ENCODE data around the gene ARFGAP3. TPM values are rescaled to one million over a fixed set of nuclear protein-coding genes. Genes with fewer than 3 reads are reported as not detected.

The ARFGAP3 gene
- total RNA-seq, 4 donors from 2014 or later, result 40.6 to 67.9 (median 49.1) TPM

DNA sequence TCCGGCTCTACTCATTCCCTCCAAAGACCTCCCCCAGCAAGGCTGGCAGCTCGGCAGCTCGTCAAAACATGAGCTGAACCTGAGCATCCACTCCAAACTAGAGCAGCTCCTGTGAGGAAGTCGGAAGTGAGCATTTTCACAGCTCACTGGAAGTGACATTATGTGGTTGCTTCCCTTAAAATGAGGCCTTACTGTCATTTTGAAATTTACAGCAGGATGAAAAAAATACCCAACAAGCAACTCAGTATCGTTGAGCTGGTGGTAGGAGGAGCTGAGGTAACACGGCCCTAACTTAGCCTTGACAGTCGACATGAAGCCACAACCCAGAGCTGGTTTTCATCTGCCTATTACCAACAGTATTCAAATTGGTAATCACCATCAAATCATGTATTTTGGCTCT lies 38.0 kb upstream of the ARFGAP3 start:
- H3K27ac ChIP-seq, result peak overlapping the region in 2 of 4 donors; percentile 2 to 45
- peaks cover 0 to 33% of the 10 kb centered on the region in 2 donors for H3K36me3 ChIP-seq
- 60 to 63% methylated on average over 1 to 2 of the region's 7 CpGs for WGBS, 2 donors (ENCODE audit: low coverage in 1 of 2)
- TF ChIP-seq POLR2A (IDR thresholded peaks at IDR 0.05) (no peak), POLR2AphosphoS5 (IDR thresholded peaks at IDR 0.05) (no peak), EP300 (IDR thresholded peaks at IDR 0.05) (no peak)
- TF ChIP-seq, protein P1, sequence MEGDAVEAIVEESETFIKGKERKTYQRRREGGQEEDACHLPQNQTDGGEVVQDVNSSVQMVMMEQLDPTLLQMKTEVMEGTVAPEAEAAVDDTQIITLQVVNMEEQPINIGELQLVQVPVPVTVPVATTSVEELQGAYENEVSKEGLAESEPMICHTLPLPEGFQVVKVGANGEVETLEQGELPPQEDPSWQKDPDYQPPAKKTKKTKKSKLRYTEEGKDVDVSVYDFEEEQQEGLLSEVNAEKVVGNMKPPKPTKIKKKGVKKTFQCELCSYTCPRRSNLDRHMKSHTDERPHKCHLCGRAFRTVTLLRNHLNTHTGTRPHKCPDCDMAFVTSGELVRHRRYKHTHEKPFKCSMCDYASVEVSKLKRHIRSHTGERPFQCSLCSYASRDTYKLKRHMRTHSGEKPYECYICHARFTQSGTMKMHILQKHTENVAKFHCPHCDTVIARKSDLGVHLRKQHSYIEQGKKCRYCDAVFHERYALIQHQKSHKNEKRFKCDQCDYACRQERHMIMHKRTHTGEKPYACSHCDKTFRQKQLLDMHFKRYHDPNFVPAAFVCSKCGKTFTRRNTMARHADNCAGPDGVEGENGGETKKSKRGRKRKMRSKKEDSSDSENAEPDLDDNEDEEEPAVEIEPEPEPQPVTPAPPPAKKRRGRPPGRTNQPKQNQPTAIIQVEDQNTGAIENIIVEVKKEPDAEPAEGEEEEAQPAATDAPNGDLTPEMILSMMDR (IDR thresholded peaks at IDR 0.05), result no peak
- peaks cover 0 to 71% (median 2%) of the 10 kb centered on the region in 3 donors for H3K4me1 ChIP-seq
- H3K4me3 ChIP-seq, result no peak overlapping the region
- no peaks in the 10 kb centered on the region for H3K27me3 ChIP-seq
- no peak for ATAC-seq
- H3K9me3 ChIP-seq, result no peaks in the 10 kb centered on the region

DNA sequence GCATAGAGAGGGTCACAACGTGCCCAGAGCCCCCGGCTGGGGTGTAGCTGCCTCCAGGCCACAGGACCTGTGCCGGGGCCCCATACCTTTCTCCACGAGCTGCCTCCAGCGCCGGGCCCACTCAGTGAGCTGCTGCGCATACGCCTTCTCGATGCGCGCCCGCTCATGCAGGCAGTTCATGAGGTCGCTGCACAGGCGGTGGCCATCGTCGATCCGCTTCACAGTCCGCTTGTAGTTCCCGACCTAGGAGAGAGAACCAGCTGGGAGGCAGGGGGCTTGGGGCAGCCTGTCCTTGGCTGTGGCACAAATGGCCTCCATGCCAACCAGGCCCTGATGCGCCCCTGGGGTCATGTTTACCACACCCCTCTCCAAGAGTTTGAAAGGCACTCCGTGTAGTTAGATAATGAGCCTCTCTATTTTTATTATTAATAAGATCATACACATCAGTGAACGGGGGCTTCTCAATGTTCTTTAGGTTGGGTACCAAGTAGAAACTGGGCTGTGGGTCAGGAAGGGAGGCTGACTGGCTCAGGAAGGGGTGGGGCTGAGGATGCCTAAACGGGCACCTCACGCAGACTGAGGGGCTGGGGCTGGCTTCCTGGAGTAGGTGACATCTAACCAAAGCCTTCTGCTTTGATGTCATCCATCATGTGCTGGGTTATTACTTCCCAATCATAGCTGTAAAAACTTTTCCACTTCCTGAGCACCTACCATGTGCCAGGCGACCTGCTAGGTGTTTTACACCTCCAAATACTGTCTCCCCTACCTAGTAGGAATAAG lies 36.5 kb upstream of the ARFGAP3 start:
- peaks cover 0 to 59% (median 2%) of the 10 kb centered on the region in 3 donors for H3K4me1 ChIP-seq
- ATAC-seq, result no peak
- peaks cover 0 to 48% of the 10 kb centered on the region in 2 donors for H3K36me3 ChIP-seq
- peak overlapping the region in 1 of 4 donors; percentile 51 for H3K27ac ChIP-seq
- no peak overlapping the region for H3K4me3 ChIP-seq
- no peak for TF ChIP-seq EP300 (IDR thresholded peaks at IDR 0.05)
- TF ChIP-seq, protein P1 (IDR thresholded peaks at IDR 0.05), result no peak
- TF ChIP-seq POLR2A (IDR thresholded peaks at IDR 0.05), result no peak
- TF ChIP-seq POLR2AphosphoS5 (IDR thresholded peaks at IDR 0.05), result no peak
- WGBS, 2 donors (ENCODE audit: low coverage in 1 of 2), result 93 to 100% methylated on average over 1 to 3 of the region's 25 CpGs
- no peaks in the 10 kb centered on the region for H3K9me3 ChIP-seq
- H3K27me3 ChIP-seq, result no peaks in the 10 kb centered on the region

DNA sequence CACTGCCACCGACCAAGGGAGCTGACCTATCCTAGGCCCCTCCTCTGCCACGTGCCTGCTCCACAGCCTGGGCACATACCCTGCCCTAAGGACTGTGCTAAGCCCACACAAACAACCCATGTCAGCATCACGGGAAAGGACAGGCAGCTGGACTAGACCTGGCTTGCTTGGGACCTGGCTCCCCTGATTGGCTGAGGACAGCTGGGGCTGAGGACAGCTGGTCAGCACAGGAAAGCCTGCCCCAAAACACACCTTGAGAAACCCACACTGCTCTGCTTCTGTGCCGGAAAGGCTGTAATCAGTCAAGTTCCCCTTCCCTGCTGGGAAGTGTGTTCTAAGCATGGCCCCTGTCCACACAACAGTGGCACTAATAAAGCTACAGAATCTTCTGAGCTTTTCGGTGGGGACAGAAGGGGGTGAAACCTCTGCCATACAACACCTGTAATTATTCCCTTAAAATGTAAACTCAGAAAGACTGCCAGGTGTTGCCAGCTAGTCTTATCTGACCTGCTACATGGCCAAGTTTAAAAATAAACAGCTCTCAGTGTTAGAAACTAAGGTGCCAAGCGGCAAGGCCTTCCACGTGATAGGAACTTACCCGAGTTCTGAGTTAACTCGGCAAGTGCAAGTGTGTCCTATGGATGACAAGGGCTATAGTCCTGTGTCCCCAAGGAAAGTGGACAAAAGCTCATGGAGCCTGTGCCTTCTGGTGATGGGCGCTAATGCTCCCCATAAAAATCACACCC lies 35.7 kb upstream of the ARFGAP3 start:
- H3K9me3 ChIP-seq, result no peaks in the 10 kb centered on the region
- H3K27me3 ChIP-seq, result no peaks in the 10 kb centered on the region
- peaks cover 0 to 56% of the 10 kb centered on the region in 2 donors for H3K36me3 ChIP-seq
- peak overlapping the region in 3 of 4 donors; percentile 1 to 51 (median 40) for H3K27ac ChIP-seq
- H3K4me3 ChIP-seq, result no peak overlapping the region
- peaks cover 0 to 51% (median 2%) of the 10 kb centered on the region in 3 donors for H3K4me1 ChIP-seq
- no peak for ATAC-seq
- WGBS, 2 donors (ENCODE audit: low coverage in 1 of 2), result 39 to 80% methylated on average over 2 to 8 of the region's 10 CpGs
- no peak for TF ChIP-seq EP300 (IDR thresholded peaks at IDR 0.05)
- TF ChIP-seq POLR2A (IDR thresholded peaks at IDR 0.05), result no peak
- no peak for TF ChIP-seq POLR2AphosphoS5 (IDR thresholded peaks at IDR 0.05)
- TF ChIP-seq, protein P1 (IDR thresholded peaks at IDR 0.05), result no peak

DNA sequence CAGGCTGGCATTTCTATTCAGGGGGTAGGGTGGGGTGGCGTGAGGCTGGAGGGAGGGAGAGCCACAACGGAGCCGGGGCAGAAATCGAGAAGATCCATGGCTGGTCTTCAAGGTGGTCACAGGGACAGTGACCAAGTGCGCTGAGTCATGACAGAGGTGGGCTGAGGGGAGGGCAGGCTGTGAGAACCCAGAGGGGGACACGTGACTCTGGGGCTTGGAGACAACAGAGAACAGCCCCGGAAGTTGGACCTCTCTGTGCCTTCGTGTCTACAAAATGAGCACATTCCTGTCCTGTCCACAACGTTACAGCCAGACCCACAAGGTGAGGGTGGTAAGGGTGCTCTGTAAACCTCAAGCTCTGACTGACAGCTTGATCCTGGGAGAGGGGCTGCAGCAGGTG lies 35.1 kb upstream of the ARFGAP3 start:
- 80 to 81% methylated on average over 3 to 7 of the region's 9 CpGs for WGBS, 2 donors (ENCODE audit: low coverage in 1 of 2)
- H3K36me3 ChIP-seq, result peaks cover 0 to 62% of the 10 kb centered on the region in 2 donors
- ATAC-seq, result no peak

More for the DNA sequence above, 35.1 kb upstream of the ARFGAP3 start:
- H3K4me1 ChIP-seq, result peaks cover 0 to 48% (median 2%) of the 10 kb centered on the region in 3 donors
- TF ChIP-seq EP300 (IDR thresholded peaks at IDR 0.05) (no peak), POLR2A (IDR thresholded peaks at IDR 0.05) (no peak), POLR2AphosphoS5 (IDR thresholded peaks at IDR 0.05) (no peak)
- TF ChIP-seq, protein P1 (IDR thresholded peaks at IDR 0.05), result no peak
- no peaks in the 10 kb centered on the region for H3K9me3 ChIP-seq
- no peak overlapping the region for H3K4me3 ChIP-seq
- no peaks in the 10 kb centered on the region for H3K27me3 ChIP-seq
- H3K27ac ChIP-seq, result peak overlapping the region in 3 of 4 donors; percentile 1 to 51 (median 40)

Measured in gastroesophageal sphincter (tissue), 4 donors.